Activated CD4-positive, alpha-beta T cell treated with anti-CD3 and anti-CD28 coated beads, Interleukin-2, amount 50 U/mL, for 1 hour (primary cell): ENCODE measurements around the gene MBP.

Experiments used
- DNase-seq: peaks from one replicate; pipeline ENCODE4 v3.0.0-alpha.2; 2020

Gene MBP

DNA sequence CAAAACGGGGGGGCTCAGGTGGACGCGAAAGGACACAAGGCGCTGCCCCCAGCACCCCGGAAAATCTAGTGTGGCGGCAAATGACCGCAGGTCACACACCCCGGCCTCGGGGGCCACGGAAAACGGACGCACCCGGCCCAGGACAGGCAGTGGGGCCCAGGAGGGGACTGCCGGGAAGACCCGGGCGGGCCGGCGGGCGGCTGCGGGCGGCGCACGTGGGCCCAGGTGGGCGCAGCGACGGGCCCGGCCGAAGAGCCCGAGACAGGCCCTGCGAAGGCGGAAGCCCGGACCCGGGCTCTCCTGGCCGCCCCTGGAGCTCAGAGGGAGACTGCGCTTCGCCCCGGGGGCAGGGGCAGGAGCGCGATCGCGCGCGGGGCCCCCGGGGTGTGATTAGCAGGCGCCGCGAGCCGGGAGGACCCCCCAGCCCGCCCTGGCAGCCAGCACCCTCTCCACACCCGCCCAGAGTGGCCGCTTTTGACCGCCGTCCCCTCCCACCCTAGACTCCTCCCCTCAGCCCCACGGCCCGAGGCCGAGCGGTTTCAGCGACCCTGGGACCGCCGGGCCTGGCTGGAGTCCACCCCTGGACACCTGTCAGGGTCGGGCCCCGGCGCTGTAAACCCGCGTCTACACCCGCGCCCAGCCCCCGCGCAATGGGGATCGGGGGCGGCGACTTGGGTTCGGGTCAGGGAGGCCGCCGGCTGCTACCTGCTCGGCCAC, 773 bp downstream of the MBP start:
- DNase-seq = peak; percentile 26

DNA sequence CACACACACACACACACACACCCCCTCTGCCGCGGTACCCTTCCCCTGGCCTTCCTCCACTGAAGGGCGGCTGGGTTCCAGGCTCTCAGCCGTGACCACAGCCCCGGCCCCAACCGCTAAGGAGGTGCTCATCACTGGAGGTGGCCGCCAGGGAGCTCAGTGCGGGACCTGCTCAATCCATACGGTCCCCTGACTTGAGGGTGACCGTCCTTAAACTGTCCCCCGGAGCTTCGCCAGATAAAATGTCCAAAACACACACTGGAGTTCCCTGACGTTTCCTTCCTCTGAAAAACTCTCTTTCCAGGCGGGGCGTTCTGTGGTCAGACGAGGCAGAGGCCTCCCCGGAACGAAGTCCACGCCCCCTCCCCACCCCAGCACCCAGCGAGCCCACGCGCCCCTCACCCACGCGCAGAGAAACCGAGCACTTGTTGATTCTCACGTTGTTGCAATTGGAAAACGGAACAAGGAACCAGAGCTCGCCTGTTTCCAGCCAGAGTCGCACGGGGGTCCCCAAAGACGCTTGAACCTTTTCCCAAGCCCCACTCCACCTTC, 1.4 kb downstream of the MBP start:
- peak; percentile 43 for DNase-seq

DNA sequence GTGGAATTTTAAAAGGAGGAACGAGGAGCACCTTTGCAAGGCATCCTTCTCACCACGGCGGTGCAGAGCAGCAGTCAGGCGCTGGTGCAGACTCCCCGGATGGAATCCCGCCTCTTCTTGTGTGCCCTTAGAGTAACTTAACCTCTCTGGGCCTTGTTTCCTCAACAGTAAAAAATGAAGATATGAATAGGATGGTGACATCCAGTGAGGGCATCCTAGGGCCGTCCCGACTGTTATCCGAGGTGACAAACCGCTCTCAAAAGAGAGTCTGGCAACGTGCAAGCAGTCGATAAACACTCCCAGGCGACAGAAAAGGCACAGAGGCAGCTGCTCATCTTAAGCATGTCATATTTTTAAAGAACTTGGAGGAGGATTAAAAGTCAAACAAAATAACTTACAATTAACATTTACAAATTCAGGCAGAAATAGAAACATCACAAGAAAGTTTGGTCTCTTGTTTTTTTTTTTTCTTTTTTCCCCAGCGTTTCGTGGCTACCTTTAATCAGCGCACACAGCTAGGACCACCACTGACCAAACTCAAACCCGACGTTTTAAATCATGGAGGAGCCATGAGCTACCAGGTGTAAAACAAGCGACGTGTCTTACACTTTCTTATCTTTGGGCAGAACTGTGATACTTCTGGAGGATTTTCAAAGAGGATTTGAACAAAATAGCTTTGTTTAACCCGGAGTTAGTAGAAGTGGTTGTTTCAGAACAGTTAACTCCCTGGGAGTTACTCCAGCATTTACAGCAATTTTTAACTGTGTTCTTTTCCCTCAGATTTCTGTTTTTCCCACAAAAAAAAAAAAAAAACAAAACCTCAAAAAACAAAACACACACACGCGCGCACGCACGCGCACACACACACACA, 2.1 kb downstream of the MBP start:
- DNase-seq = no peak

DNA sequence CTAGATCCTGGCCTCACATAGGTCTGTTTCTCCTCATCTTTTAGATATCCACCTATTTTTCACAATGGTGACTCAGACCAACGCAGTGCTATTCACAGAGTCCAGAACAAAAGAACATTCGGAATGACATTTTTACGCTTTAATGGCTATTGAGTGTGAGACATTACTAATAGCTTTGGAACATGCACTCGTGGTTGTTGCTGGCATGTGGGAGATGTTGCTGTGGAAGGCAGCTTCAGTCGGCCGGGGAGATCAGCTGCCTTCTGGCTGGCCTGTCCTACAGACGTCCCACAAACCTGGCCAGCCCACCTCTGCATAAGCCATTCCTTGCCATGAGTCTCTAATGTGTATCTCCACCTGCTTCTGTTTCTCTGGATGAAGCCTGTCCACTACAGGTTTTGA, 3.4 kb downstream of the MBP start:
- no peak for DNase-seq

DNA sequence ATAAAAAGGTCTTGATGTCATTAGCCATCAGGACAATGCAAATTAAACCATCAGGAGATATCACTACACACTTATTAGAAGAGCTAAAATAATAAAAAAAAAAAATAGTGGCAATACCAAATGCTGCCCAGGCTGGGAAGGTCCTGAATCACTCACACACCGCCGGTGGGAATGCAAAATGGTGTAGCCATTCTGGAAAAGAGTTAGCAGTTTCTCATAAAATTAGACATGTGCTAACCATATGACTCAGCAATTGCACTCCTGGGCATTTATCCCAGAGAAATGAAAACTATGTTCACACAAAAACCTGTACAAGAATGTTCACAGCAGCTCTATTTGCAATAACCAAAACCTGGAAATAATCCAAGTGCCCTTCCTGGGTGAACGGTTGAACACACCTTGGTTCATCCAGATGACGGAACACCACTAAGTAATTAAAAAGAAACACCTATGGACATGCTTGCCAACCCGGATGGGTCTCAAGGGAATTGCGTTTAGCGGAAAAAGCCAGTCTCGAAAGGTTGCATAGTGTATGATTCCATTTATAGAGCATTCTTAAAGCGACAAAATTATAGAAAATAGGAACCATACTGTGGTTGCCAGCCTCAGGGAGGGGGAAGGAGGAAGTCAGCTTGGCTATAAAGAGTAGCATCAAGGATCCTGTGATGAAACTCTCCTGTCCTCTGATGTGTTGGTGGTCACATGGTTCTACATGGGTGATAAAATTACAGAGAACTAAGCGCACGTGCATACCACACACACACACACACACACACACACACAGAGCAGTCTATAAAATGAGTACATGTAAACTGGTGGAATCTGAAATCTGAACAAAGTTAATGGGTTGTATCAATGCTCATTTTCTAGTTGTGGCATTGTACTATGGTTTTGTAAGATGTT, 4.6 kb downstream of the MBP start:
- peak; percentile 40 for DNase-seq

DNA sequence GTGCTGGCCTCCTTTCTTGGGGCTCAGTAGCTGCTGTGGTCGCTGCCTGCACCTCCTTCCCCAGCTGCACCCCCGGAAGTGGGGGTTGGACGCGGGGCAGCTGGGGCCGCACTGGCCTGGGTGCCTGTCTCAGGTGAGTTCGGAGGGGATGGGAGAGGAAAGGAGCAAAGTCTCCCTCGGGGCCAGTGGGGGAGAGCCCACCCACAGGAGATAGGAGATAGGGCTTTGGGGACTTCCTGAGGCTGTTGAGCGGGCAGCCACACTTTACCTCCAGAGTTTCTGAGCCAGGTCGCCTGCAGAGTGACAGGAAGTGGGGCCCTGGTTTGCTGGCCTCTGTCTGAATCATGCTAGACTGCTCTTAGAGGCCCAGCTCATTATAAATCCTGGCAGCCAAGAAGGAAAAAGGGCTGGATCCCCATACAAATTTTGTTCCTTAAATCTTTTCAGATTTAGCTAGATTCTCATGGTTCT, 8.1 kb downstream of the MBP start:
- peak; percentile 34 for DNase-seq

DNA sequence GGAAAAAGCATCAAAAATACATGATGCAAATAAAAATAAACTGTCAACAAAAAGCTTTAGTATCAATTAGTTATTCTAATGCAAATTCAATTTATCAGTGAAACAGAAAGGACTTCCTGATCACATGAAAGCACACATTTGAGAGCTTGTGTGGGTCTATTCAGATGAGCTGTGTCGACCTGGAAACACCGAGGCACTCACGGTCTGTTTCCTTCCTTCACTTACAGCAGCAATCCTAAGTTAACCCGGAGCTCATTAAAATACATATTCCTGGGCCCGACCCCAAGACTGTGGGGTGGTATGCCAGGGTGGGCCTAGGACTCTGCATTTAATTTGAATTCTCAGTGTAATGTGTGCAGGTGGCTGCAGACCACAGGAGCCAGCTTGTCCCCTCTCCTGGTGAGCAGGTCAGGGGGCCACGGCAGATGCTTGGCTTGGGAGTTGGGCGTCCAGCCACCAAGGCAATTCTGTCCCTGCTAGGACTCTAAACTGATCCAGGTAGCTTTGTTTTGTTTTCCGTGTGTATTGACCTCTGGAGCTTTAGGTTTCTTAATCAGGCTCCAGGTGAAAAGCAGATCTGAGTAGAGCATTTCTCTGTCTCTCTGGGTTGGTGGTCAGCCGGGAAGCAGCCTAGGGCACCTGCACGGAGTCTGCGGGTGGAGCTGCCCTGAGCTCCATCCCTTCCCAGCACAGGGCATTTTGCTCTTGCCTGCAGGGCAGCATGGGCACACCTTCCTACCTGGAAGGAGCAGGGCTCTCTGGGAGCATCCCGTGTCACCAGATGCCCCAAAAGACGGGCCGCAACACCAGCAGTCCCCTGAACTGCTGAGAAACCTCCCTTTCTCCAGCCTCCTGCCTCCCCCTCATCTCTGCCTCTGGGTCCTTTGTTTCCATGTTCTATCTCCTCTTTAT, 9.0 kb downstream of the MBP start:
- DNase-seq = no peak

DNA sequence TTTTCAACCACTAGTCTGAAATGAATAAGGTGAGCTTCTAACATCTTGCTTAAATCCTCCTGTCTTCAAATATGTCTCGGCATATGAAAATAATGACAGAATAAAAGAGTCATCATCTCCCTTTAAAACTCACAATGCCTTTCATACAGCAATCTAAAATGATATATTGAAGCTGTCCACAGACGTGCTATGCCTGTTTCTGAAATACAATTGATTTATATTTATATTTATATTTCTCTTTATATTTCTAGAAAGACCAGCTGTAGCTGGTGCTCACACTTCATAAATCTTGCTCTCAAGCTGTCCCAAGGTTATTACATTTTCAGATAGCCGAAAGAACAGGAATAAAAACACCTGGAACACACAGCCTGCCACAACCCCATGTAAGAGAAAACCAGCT, 11.1 kb downstream of the MBP start:
- DNase-seq = no peak

DNA sequence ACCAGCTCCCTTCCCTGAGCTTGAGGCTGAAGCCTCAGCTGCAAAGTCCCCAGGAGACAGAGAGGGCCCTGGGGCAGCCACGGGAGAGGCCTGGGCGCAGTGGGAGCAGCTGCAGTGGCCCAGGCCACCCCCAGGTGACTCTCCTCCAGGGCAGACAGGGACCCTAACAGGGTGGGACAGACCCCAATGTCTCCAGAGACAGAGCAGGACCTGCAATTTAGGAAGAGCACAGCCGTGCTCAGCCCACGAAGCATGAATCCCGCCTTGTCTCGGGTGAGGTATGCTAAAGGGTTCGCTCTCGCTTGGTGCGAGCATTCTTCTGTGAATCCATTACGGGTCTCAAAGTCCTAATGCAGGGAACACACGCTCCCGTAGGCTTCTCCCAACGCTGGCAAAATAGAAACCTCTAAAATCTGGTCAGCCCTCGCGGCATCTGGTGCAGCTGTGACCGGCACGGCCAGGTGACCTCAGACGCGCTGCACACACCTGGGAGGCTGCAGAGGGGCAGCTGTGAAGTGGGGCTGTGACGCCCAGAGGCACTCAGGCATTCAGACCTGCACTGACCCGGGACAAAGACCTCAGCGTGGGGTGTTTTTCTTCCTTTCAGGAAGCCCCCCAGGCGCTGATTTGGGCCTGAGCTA, 12.6 kb downstream of the MBP start:
- DNase-seq = no peak

DNA sequence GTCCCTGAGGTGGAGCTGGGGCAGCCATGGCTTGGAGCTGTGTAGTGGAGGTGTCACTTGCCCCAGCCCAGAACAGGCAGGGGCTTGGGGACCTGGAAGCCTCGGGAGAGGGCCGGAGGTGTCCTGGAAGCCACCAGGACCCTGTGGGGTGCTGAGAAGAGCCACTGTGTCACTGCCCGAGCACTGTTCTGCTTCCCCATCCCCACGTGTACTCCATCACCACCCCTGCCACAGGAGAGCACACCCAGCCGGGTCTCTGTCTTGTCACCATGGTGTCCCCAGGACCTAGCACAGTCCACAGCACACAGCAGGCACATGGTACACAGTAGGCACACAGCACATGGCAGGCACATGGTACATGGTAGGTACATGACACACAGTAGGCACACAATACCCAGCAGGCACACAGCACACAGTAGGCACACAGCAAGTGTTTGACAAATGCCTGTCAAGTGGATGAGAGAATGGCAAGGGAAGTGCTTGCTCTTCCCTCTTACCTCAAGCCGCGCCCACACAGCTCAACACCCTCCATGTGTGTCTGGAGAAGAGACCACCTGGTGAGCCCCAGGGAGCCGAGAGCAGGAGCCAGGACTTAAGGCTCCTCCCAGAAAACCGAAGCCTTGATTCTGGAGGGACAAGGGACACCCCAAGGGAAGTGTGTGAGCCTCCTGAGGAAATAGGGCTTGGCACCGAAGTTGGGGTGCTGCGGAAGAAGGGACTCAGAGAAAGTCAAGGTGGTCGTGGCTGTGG, 13.3 kb downstream of the MBP start:
- no peak for DNase-seq

DNA sequence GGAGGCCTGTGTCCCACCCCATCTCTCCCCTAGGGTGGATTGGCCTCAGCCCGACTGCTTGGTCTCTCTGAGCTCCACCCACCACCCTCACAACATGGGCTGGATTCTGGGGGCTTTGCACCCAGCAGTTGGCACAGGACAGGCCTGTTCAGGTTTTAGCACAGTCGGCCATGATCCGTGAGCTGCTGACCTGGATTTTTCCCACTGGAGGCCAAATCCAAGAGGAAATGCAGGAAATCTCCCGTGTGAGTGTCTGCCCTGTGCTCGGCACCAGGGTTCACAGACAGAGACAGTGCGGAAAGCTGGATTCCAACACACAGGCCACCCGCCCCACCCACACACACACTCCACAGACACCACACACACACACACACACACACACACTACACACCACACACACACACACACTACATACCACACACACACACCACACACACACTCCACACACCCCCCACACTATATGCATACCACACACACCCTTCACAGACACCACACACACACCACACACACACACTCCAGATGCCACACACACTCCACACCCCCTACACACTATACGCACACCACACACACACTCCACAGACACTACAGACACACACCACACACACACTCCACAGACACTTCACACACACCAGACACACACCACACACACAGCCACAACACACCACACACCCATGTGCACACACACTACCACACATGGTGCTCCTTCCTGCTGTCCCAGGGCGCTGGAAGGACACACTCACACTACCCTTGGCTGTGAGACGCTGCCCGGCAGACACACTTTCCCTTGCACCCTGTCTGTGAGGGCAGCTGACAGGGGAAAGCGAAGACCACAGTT, 14.1 kb downstream of the MBP start:
- no peak for DNase-seq

DNA sequence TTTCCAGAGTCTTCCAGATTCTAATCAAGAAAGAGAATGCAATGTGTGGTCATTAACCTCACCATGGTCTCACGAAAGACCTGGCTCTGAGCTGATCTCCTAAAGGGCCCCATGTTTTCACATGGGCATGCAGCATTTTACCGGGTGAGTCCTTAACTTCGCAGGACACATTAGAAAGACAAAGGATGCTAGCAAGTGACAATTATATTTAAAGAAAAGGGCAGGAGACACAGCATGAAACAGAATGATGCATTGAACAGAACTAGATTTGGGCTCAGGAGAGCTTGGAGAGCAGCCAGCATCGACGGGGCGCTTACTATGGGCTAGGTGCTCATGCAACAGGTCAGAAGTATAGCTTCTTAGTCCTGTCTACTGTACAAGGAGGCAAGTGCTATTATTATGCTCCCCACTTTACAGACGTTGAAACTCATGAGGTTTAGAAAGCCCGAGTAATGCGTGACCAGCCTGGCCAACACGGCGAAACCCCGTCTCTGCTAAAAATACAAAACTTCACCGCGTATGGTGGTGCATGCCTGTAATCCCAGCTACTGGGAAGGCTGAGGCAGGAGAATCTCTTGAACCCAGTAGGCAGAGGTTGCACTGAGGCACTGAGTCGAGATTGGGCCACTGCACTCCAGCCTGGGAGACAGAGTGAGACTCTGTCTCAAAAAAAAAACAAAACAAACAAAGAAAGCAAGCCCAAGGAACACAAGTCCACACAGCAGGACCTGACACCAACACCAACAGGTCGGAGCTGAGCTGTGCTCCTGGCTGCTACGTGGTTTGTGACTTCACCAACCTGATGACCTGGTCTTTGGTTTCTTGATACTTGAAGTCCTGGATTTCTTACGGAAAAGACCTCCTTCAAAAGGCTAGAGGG, 16.1 kb downstream of the MBP start:
- DNase-seq = no peak

DNA sequence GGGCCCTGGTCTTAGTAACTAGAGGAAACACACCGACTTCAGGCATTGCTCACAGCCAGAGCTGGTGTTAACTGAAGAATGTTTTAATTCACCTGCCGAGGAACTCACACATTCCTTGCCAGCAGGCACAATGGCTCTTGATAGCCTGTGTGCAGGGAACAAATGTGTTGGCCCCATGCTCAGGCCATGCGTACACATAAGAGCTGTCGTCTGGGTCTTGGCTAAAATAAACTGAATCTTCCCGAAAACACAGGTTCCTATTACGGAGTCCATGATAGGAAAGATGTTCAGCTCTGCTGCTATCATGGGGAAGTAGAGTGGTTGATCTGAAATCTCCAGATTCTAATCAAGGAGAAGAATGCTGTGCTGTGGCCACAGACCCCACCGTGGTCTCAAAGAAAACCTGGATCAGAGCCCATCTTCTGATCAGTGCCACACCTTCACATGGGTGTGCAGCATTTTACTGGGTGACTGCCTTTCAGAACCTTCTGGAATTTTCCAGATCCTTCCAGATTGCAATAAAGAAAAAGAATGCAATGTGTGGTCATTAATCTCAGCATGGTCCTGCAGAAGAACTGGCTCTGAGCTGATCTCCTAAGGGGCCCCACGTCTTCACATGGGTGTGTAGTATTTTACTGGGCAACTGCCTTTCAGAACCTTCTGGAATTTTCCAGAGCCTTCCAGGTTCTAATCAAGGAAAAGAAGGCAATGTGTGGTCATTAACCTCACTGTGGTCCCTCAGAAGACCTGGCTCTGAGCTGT, 17.2 kb downstream of the MBP start:
- DNase-seq = no peak

DNA sequence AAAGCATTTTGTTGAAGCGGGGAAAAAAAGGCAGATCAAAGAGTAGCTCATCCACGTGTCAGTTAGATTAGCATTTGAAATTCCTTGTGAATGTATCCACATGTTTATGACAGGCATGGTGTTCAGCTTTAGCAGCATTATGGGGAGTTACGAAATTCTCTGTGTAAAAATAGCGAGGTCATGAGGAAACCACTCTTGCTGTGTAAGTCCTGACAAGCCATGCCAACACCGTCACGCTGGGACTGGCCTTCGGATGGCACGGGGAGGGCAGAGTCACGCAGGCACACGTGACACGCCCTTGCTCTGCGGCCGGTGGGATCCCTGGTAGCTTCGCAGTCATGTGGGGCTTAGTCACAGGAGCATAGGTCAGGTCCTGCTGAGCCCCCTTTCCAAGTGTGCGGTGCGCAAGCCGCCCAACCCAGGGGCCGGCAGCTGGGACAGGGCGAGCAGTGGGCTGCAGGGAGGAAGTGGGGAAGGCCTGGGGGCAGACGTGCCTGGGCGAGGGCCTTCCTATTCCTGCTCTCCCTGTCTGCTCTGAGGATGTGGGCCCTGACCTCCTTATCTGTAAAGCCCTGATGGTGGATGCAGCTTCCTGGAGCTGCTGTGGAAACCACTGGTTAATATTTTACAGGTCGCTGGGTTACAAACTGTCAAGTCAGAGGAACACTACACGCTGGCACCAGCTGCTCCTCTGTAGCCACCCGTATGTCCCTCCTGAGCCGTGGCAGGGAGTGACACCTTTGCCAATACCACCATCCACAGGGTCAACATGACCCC, 18.0 kb downstream of the MBP start:
- DNase-seq = no peak

DNA sequence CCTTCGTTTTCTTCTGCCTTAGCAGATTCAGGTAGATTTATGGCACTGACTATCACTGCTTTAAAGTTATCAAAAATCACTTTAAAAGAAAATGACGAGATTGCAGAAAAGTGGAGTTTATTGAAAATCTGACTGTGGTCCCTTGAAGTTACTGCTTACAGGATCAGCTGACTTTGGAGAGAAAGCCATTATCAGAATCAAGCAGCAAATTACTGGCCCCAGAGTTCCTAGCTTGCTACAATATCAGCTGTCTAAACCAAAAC, 18.5 kb downstream of the MBP start:
- DNase-seq = no peak

DNA sequence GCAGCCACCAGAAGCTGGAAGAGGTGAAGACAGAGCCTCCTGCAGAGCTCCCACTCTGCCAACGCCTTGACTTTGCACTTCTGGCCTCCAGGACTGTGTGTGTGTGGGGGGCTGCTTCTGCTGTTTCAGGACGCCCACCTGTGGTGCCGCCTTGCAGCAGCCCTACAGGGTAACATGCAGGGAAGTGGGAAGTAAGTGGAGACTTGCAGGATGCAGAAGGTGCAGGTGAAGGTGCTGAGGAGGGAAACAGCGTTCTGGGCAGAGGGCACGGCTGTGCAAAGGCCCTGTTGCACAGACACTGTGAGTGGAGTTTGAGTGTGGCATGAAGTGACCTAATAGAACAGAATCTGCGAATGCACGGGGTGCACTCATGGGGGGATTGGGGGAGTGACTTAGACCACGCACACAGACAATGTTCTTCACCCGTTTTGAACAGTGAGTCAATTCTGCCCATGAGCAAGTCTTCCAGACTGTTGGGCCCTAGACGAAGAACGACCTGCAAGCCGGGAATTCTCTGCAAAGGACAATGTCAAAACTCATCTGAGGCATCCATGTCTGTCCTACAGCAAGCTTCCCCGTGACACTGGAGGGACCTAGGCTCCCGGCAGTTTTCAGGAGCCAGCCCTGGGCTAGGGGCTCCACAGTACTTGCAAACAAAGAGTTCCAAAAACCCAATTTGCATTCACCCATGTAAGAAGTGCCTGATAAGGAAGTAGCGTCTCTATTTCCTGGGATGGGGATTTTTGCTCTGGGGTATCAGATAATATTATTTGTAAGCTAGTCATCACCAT, 19.0 kb downstream of the MBP start:
- no peak for DNase-seq
